Measurements from ENCODE around the gene HEATR1.
"Not testable (repeated sequence)": the region's sequence is repeated elsewhere in the genome, so short reads cannot be mapped to it uniquely, and the experiment has no call there.

Gene HEATR1

GRCh38 chr1:236602171-236602570 lies 2.1 kb downstream of the HEATR1 start:
- TF ChIP-seq EZH2phosphoT487 (IDR thresholded peaks at IDR 0.05; ENCODE audit: low read depth) (no peak), CTCF (IDR thresholded peaks at IDR 0.05; ENCODE audit: low read depth, low read length) (no peak)
- no peak overlapping the region for H3K27ac ChIP-seq (ENCODE audit: low read length)
- no peaks in the 10 kb centered on the region for H3K9me3 ChIP-seq (ENCODE audit: insufficient read depth, low read length)
- peaks cover 43% of the 10 kb centered on the region for H3K79me2 ChIP-seq (ENCODE audit: low read length)
- H3K27me3 ChIP-seq (ENCODE audit: low read depth, low read length), result no peaks in the 10 kb centered on the region
- H3K4me1 ChIP-seq (ENCODE audit: low read length), result peaks cover 12% of the 10 kb centered on the region
- no peak overlapping the region for H3K4me3 ChIP-seq (ENCODE audit: low read length)
- peaks cover 24% of the 10 kb centered on the region for H3K36me3 ChIP-seq (replicated peaks; ENCODE audit: low read depth, low read length)
- no peak overlapping the region for H2AFZ ChIP-seq (ENCODE audit: low read depth, low read length)
- no peak overlapping the region for H3K9ac ChIP-seq (ENCODE audit: low read length)
- H4K20me1 ChIP-seq (ENCODE audit: insufficient read depth, low read length), result no peaks in the 10 kb centered on the region
- no peak overlapping the region for H3K4me2 ChIP-seq (ENCODE audit: low read length)

- H3K27me3 ChIP-seq (ENCODE audit: low read depth, low read length), result no peaks in the 10 kb centered on the region
- H3K4me2 ChIP-seq (ENCODE audit: low read length), result no peak overlapping the region
- H3K9ac ChIP-seq (ENCODE audit: low read length), result no peak overlapping the region
- H3K79me2 ChIP-seq (ENCODE audit: low read length), result peaks cover 4% of the 10 kb centered on the region; the same call in 1 of the 2 replicates
- TF ChIP-seq CTCF (IDR thresholded peaks at IDR 0.05; ENCODE audit: low read depth, low read length), result no peak
- TF ChIP-seq EZH2phosphoT487 (IDR thresholded peaks at IDR 0.05; ENCODE audit: low read depth), result no peak
- H2AFZ ChIP-seq (ENCODE audit: low read depth, low read length), result no peak overlapping the region
- no peak overlapping the region for H3K4me3 ChIP-seq (ENCODE audit: low read length)
- no peaks in the 10 kb centered on the region for H4K20me1 ChIP-seq (ENCODE audit: insufficient read depth, low read length)
- peaks cover 11% of the 10 kb centered on the region for H3K4me1 ChIP-seq (ENCODE audit: low read length)
- H3K27ac ChIP-seq (ENCODE audit: low read length), result no peak overlapping the region
- H3K36me3 ChIP-seq (replicated peaks; ENCODE audit: low read depth, low read length), result peaks cover 66% of the 10 kb centered on the region
- no peaks in the 10 kb centered on the region for H3K9me3 ChIP-seq (ENCODE audit: insufficient read depth, low read length)
These were observed 13.7 kb downstream of the HEATR1 start for GRCh38 chr1:236590553-236591150.

- H3K4me1 ChIP-seq (ENCODE audit: low read length), result peaks cover 11% of the 10 kb centered on the region
- TF ChIP-seq EZH2phosphoT487 (IDR thresholded peaks at IDR 0.05; ENCODE audit: low read depth), result no peak
- TF ChIP-seq CTCF (IDR thresholded peaks at IDR 0.05; ENCODE audit: low read depth, low read length), result no peak
- H3K9ac ChIP-seq (ENCODE audit: low read length), result no peak overlapping the region
- H3K4me2 ChIP-seq (ENCODE audit: low read length), result no peak overlapping the region
- no peaks in the 10 kb centered on the region for H4K20me1 ChIP-seq (ENCODE audit: insufficient read depth, low read length)
- peaks cover 68% of the 10 kb centered on the region for H3K36me3 ChIP-seq (replicated peaks; ENCODE audit: low read depth, low read length)
- no peaks in the 10 kb centered on the region for H3K27me3 ChIP-seq (ENCODE audit: low read depth, low read length)
- H3K4me3 ChIP-seq (ENCODE audit: low read length), result no peak overlapping the region
- no peaks in the 10 kb centered on the region for H3K9me3 ChIP-seq (ENCODE audit: insufficient read depth, low read length)
- no peak overlapping the region for H3K27ac ChIP-seq (ENCODE audit: low read length)
- peaks cover 4% of the 10 kb centered on the region; the same call in 1 of the 2 replicates for H3K79me2 ChIP-seq (ENCODE audit: low read length)
- H2AFZ ChIP-seq (ENCODE audit: low read depth, low read length), result no peak overlapping the region
These were observed 14.8 kb downstream of the HEATR1 start for GRCh38 chr1:236589531-236589930.

GRCh38 chr1:236581528-236581927 lies 22.8 kb downstream of the HEATR1 start:
- peaks cover 57% of the 10 kb centered on the region for H3K36me3 ChIP-seq (replicated peaks; ENCODE audit: low read depth, low read length)
- no peak overlapping the region for H3K4me2 ChIP-seq (ENCODE audit: low read length)
- H3K9me3 ChIP-seq (ENCODE audit: insufficient read depth, low read length), result no peaks in the 10 kb centered on the region
- no peaks in the 10 kb centered on the region for H3K4me1 ChIP-seq (ENCODE audit: low read length)
- no peak overlapping the region for H2AFZ ChIP-seq (ENCODE audit: low read depth, low read length)
- TF ChIP-seq CTCF (IDR thresholded peaks at IDR 0.05; ENCODE audit: low read depth, low read length) (no peak), EZH2phosphoT487 (IDR thresholded peaks at IDR 0.05; ENCODE audit: low read depth) (no peak)
- no peaks in the 10 kb centered on the region for H3K79me2 ChIP-seq (ENCODE audit: low read length)
- H3K9ac ChIP-seq (ENCODE audit: low read length), result no peak overlapping the region
- H3K4me3 ChIP-seq (ENCODE audit: low read length), result no peak overlapping the region
- H3K27me3 ChIP-seq (ENCODE audit: low read depth, low read length), result no peaks in the 10 kb centered on the region
- H4K20me1 ChIP-seq (ENCODE audit: insufficient read depth, low read length), result 0 out of 2 replicates have a peak, but pooled peaks cover 2% of the 10 kb centered on the region
- H3K27ac ChIP-seq (ENCODE audit: low read length), result no peak overlapping the region

GRCh38 chr1:236580404-236580803 lies 23.9 kb downstream of the HEATR1 start:
- not testable (repeated sequence) for H3K27ac ChIP-seq (ENCODE audit: low read length); H3K9me3 ChIP-seq (ENCODE audit: insufficient read depth, low read length); H3K4me1 ChIP-seq (ENCODE audit: low read length); H3K9ac ChIP-seq (ENCODE audit: low read length); H3K4me3 ChIP-seq (ENCODE audit: low read length); H3K4me2 ChIP-seq (ENCODE audit: low read length); H3K27me3 ChIP-seq (ENCODE audit: low read depth, low read length); H4K20me1 ChIP-seq (ENCODE audit: insufficient read depth, low read length); H2AFZ ChIP-seq (ENCODE audit: low read depth, low read length); H3K79me2 ChIP-seq (ENCODE audit: low read length)
- peaks cover 62% of the 10 kb centered on the region for H3K36me3 ChIP-seq (replicated peaks; ENCODE audit: low read depth, low read length)

Measured in OCI-LY3 (cell line).